ENCODE data around the gene HS3ST5.

DNA sequence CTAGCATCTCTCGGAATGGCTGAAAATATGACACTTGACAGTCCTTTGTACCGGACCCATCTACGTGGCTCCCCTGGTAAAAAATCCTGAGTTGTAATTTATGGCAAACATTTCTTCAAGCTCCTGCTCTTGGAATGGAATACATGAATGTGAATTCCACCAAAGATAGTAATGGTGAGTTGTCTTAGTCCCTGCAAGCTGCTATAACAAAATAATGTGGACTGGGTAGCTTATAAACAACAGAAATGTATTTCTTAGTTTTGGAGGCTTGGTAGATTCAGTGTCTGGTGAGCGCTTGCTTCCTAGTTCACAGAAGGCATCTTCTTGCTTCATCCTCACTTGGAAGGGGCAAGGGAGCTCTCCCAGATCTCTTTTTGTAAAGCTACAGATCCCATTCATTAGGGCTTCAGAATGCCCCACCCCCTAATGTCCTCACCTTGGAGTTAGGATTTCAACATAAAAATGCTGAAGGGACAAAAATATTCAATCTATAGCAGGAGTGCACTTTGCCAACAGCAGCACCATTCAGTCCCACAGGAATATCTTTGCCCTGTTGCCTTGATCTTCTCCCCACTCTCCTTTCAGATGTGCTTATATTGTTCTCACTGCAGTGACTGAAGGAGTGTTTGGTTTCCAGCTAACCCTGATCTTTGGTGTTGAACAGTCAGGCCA is 204.1 kb downstream of the HS3ST5 start:
- no peak for TF ChIP-seq POLR2A (IDR thresholded peaks at IDR 0.05)
- TF ChIP-seq, protein P1, sequence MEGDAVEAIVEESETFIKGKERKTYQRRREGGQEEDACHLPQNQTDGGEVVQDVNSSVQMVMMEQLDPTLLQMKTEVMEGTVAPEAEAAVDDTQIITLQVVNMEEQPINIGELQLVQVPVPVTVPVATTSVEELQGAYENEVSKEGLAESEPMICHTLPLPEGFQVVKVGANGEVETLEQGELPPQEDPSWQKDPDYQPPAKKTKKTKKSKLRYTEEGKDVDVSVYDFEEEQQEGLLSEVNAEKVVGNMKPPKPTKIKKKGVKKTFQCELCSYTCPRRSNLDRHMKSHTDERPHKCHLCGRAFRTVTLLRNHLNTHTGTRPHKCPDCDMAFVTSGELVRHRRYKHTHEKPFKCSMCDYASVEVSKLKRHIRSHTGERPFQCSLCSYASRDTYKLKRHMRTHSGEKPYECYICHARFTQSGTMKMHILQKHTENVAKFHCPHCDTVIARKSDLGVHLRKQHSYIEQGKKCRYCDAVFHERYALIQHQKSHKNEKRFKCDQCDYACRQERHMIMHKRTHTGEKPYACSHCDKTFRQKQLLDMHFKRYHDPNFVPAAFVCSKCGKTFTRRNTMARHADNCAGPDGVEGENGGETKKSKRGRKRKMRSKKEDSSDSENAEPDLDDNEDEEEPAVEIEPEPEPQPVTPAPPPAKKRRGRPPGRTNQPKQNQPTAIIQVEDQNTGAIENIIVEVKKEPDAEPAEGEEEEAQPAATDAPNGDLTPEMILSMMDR (IDR thresholded peaks at IDR 0.05 in 8 of 11, conservative IDR thresholded peaks at IDR 0.05 in 3 of 11) = no peak
- no peak for TF ChIP-seq POLR2AphosphoS5 (IDR thresholded peaks at IDR 0.05)
